Thoracic aorta (tissue), 2 donors: ENCODE data around the gene NEDD9. TPM values are rescaled to one million over a fixed set of nuclear protein-coding genes. Genes with fewer than 3 reads are reported as not detected.

Experiments used
- ATAC-seq: fragments of 150-250 bp; one replicate; pipeline ENCODE4 v1.8.0; 2017; ENCODE audit warnings: low read depth; ENCODE audit not compliant: insufficient number of reproducible peaks, low FRiP score
- DNase-seq: peaks from one replicate; pipeline ENCODE4 v3.0.0-alpha.2; 2020; ENCODE audit warnings: low spot score
- H3K27ac ChIP-seq, 2 donors: fragments of 200-600 bp; sonication (generic); 1 replicate in 1 of 2; 2 replicates in 1 of 2; pipeline ENCODE4 v1.5.1; 2016; ENCODE audit warnings: mild to moderate bottlenecking in 2 of 2, moderate library complexity in 2 of 2
- H3K27me3 ChIP-seq: fragments of 200-600 bp; sonication (generic); replicated peaks from 2 replicates; pipeline ENCODE4 v1.6.0; 2016; ENCODE audit warnings: mild to moderate bottlenecking; ENCODE audit not compliant: insufficient read depth
- H3K36me3 ChIP-seq: fragments of 200-600 bp; sonication (generic); one replicate; pipeline ENCODE4 v1.5.1; 2016
- H3K4me1 ChIP-seq, 2 donors: fragments of 200-600 bp; sonication (generic); 1 replicate in 1 of 2; 2 replicates in 1 of 2; pipeline versions ENCODE4 v1.5.1 to v1.6.0; 2016; ENCODE audit warnings: low read depth in 2 of 2, mild to moderate bottlenecking in 1 of 2; ENCODE audit not compliant: control insufficient read depth in 1 of 2
- H3K4me3 ChIP-seq: fragments of 200-600 bp; sonication (generic); 2 replicates; pipeline ENCODE4 v1.5.1; 2016; ENCODE audit warnings: mild to moderate bottlenecking
- H3K9me3 ChIP-seq: fragments of 200-600 bp; sonication (generic); 2 replicates; pipeline ENCODE4 v1.5.1; 2016
- CTCF ChIP-seq: fragments of 200-600 bp; sonication (generic); IDR thresholded peaks from one replicate; pipeline ENCODE4 v1.5.1; 2019; ENCODE audit warnings: antibody characterized with exemption
- total RNA-seq, 2 donors: library from RNA; depleted of rRNA; stranded (reverse); fragments of >200 nt; gene quantifications; one replicate each; pipeline versions ENCODE4 v1.1.0 to v1.2.3, GENCODE V29; 2016

The NEDD9 gene
- total RNA-seq, 2 donors from 2014 or later, result 122 to 181 TPM

DNA sequence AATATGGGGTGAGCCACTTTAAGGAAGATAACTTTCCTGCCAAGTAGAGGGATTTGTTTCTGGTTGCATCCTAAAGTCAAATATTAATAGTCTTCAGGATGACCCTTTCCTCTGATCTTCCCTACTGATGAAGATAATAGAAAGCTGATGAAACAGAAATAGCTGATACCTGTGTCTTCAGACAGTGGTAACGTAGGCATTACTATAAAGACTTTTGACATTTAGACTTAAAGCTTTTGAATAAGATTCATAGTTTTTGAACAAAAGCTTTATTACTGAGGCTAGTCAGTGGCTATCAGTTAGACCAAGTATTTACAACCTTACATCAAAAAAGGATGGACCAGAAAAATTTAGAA, 1.4 kb downstream of the NEDD9 start:
- peak overlapping the region; percentile 88 to 97 for H3K27ac ChIP-seq
- no peak for TF ChIP-seq CTCF
- no peaks in the 10 kb centered on the region for H3K9me3 ChIP-seq
- H3K4me3 ChIP-seq, result peak overlapping the region; percentile 93
- peaks cover 18 to 38% of the 10 kb centered on the region in 2 donors for H3K4me1 ChIP-seq
- H3K36me3 ChIP-seq, result no peaks in the 10 kb centered on the region
- no peak for ATAC-seq
- H3K27me3 ChIP-seq, result no peaks in the 10 kb centered on the region
- DNase-seq, result no peak

DNA sequence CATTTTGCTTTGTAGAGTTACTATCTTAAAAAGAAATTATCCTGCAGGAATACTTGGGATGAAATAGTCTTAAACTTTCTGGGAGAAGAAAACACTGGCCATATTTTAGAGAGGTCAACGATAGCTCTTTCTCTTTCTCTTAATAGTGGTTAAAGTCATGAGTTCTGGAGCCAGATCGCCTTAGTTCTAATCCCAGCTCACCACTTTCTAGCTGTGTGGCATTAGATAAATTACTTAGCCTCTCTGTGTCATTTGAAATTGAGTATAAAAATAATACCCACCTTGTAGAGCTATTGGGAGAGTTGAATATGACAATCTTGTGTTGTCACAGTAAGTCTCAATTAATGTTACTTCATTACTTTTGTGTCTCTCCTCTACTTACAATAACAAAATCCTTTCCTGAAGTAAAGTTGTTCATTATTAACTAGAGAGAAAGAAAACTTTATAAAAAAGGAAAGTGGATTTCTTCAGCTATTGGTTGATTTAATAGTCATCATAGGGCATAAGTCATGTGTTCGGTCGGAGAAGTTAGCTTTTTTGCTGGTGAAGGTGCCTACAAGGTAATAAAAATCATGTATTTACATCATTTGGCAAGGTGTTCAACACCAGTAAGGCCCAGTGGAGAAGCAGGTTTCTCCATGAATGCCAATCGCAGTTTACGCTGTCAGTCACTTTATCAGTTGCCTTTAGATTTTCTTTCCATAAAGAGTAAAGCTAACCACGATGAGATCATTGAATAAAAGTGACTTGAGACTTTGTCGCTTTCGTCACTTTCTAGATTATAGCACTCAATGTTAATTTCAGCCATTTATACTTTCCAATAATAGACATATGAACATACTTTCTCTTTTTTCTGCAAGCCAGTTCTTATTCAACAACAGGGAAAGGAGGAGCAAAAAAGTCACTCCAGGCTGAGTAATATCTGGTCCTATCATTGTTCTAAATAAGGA, 2.0 kb downstream of the NEDD9 start:
- Histone ChIP-seq H3K4me3 (peak overlapping the region; percentile 93), H3K27me3 (no peaks in the 10 kb centered on the region), H3K9me3 (no peaks in the 10 kb centered on the region), H3K4me1 (peaks cover 18 to 43% of the 10 kb centered on the region in 2 donors), H3K27ac (peak overlapping the region; percentile 88 to 97), H3K36me3 (no peaks in the 10 kb centered on the region)
- DNase-seq, result no peak
- no peak for ATAC-seq
- no peak for TF ChIP-seq CTCF

DNA sequence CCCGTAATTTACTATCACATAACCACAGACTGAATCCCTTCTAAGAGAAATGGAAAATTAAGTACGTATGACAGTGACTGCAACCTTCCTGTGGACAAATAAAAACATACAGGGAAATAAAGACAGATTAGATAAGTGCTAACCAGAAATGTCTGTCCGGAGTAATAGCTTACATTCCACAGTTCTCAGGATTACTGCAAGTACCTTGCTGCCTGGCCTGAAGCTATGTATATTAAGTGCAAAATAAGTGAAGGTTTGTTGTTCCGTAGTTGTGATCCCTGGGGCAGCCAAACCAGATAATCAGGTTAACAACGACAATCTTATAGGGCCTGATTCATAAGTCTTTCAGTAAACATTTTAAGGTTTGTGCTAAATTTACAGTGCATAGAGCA, 2.8 kb downstream of the NEDD9 start:
- no peak for TF ChIP-seq CTCF
- H3K27ac ChIP-seq, result peak overlapping the region; percentile 88 to 97
- H3K36me3 ChIP-seq, result no peaks in the 10 kb centered on the region
- no peak for DNase-seq
- no peak for ATAC-seq
- peaks cover 18 to 50% of the 10 kb centered on the region in 2 donors for H3K4me1 ChIP-seq
- no peaks in the 10 kb centered on the region for H3K9me3 ChIP-seq
- no peaks in the 10 kb centered on the region for H3K27me3 ChIP-seq
- H3K4me3 ChIP-seq, result peak overlapping the region; percentile 93

GRCh38 chr6:11228935-11229654, 3.4 kb downstream of the NEDD9 start:
- Histone ChIP-seq H3K27ac (peak overlapping the region; percentile 88 to 97), H3K9me3 (no peaks in the 10 kb centered on the region), H3K27me3 (no peaks in the 10 kb centered on the region), H3K36me3 (no peaks in the 10 kb centered on the region), H3K4me3 (peak overlapping the region; percentile 93), H3K4me1 (peaks cover 18 to 56% of the 10 kb centered on the region in 2 donors)
- DNase-seq (no peak), ATAC-seq (no peak)
- TF ChIP-seq CTCF, result no peak

GRCh38 chr6:11227698-11228097, 4.8 kb downstream of the NEDD9 start:
- ATAC-seq (no peak), DNase-seq (no peak)
- H3K27me3 ChIP-seq, result no peaks in the 10 kb centered on the region
- H3K27ac ChIP-seq, result peak overlapping the region; percentile 88 to 97
- no peaks in the 10 kb centered on the region for H3K36me3 ChIP-seq
- H3K4me1 ChIP-seq, result peaks cover 23 to 60% of the 10 kb centered on the region in 2 donors
- H3K4me3 ChIP-seq, result peak overlapping the region; percentile 93
- no peak for TF ChIP-seq CTCF
- H3K9me3 ChIP-seq, result no peaks in the 10 kb centered on the region
